Measurements from ENCODE around the gene DNAJC17.

DNA sequence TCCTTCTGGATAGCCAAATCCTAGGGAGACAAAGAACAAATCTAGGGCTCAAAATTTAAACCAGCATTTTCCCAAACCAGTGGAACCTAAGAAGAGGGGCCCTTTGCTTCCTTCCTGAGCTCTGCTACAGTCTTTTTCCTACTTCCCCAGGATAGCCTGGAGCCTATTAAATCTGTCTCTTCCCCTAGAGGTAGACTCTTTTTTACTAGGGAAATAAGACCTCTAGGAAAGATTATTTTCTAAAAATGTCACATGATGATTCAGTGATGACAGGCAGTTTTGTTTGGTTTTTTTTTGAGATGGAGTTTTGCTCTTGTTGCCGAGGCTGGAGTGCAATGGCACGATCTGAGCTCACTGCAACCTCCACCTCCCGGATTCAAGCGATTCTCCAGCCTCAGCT, 70.7 kb downstream of the DNAJC17 start:
- TF ChIP-seq, protein P1, sequence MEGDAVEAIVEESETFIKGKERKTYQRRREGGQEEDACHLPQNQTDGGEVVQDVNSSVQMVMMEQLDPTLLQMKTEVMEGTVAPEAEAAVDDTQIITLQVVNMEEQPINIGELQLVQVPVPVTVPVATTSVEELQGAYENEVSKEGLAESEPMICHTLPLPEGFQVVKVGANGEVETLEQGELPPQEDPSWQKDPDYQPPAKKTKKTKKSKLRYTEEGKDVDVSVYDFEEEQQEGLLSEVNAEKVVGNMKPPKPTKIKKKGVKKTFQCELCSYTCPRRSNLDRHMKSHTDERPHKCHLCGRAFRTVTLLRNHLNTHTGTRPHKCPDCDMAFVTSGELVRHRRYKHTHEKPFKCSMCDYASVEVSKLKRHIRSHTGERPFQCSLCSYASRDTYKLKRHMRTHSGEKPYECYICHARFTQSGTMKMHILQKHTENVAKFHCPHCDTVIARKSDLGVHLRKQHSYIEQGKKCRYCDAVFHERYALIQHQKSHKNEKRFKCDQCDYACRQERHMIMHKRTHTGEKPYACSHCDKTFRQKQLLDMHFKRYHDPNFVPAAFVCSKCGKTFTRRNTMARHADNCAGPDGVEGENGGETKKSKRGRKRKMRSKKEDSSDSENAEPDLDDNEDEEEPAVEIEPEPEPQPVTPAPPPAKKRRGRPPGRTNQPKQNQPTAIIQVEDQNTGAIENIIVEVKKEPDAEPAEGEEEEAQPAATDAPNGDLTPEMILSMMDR (IDR thresholded peaks at IDR 0.05): no peak
- no peak for TF ChIP-seq POLR2A (IDR thresholded peaks at IDR 0.05)
